Daoy (cell line): ENCODE results near the gene D2HGDH. TPM values are rescaled to one million over a fixed set of nuclear protein-coding genes. Genes with fewer than 3 reads are reported as not detected.
"Not testable (repeated sequence)": the region's sequence is repeated elsewhere in the genome, so short reads cannot be mapped to it uniquely, and the experiment has no call there.

Experiments used
- DNase-seq: peaks from one replicate; pipeline ENCODE4 v3.0.0-alpha.2; 2015; ENCODE audit warnings: low read depth
- total RNA-seq: library from RNA; depleted of rRNA; stranded (reverse); fragments of >200 nt; shearing (Covaris generic); gene quantifications from 2 replicates; pipeline ENCODE4 v1.2.3, GENCODE V29; 2014

D2HGDH gene
- total RNA-seq, 1 experiment from 2014 or later: 3.2 TPM

- DNase-seq: no peak
Measured at GRCh38 chr2:241748468-241749256, 14.2 kb downstream of the D2HGDH start.

GRCh38 chr2:241750076-241750840 is 15.8 kb downstream of the D2HGDH start:
- DNase-seq: no peak

- no peak for DNase-seq
Measured at GRCh38 chr2:241751152-241751551, 16.7 kb downstream of the D2HGDH start.

DNA sequence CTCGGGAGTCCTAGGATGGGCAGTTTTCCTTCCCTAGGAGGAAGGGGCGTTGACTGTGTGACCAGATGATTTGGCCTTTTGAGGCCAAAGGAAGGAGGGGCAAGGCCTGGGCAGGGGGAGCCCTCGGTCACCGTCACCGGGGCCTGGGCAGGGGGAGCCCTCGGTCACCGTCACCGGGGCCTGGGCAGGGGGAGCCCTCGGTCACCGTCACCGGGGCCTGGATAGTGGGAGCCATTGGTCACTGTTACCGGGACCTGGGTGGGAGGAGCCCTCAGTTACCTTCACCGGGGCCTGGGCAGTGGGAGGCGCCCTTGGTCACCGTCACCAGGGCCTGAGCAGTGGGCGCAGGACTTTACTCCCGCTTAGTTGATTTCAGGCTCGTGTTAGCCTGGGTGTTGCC is 17.3 kb downstream of the D2HGDH start:
- no peak for DNase-seq

DNA sequence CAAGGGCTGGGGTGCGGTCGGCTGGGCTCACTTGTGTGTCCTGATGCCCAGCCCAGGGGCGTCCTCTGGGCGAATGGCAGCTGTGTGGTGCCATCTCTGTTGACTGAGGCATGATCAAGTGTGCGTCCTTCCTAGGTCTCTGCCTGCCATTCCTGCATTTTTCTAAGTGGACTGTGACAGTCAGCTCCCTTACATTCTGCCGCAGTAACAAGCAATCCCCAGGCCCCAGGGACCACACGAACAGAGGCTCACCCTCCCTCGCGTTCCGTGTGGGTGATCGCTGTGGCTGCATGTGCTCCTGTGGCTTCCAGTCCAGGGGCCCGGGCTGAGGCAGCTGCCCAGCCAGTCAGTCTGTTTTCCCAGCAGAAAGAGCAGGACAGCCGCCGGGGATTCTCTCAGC is 17.8 kb downstream of the D2HGDH start:
- DNase-seq: no peak

GRCh38 chr2:241752689-241753276 is 18.4 kb downstream of the D2HGDH start:
- DNase-seq: no peak

GRCh38 chr2:241753493-241753892 is 19.1 kb downstream of the D2HGDH start:
- no peak for DNase-seq

DNA sequence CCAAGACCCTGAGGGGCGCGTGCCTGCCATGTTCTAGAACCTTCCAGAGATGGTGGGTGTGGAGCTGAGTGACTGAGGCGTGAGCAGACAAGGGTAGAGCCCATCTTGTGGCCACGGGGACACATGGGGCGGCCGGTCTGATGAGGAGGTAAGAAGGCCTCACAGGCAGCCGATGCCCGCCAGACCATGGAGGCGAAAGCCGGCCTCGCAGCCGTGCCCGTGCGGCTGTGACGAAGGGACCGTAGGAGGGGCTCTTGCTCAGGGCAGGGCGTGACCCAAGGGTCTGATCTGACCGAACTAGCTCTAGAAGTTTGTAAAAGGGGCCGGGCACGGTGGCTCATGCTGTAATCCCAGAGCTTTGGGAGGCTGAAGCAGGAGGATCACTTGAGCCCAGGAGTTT is 19.6 kb downstream of the D2HGDH start:
- no peak for DNase-seq

- DNase-seq: no peak
Measured at GRCh38 chr2:241755166-241755565, 20.7 kb downstream of the D2HGDH start.

DNA sequence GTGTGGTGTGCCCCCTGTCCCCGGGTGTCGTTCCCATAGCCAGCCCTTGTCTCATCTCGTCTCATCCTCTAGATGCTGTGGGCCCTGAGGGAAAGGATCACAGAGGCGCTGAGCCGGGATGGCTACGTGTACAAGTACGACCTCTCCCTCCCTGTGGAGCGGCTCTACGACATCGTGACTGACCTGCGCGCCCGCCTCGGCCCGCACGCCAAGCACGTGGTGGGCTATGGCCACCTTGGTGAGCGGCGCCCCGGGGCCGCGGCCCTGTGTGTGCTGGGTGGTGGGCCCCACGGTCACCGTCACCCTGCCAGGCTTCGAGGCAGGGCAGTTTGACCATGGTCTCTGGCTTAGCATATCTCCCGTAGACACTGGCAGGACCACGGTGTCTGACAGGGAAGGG is 21.3 kb downstream of the D2HGDH start:
- DNase-seq: no peak

DNA sequence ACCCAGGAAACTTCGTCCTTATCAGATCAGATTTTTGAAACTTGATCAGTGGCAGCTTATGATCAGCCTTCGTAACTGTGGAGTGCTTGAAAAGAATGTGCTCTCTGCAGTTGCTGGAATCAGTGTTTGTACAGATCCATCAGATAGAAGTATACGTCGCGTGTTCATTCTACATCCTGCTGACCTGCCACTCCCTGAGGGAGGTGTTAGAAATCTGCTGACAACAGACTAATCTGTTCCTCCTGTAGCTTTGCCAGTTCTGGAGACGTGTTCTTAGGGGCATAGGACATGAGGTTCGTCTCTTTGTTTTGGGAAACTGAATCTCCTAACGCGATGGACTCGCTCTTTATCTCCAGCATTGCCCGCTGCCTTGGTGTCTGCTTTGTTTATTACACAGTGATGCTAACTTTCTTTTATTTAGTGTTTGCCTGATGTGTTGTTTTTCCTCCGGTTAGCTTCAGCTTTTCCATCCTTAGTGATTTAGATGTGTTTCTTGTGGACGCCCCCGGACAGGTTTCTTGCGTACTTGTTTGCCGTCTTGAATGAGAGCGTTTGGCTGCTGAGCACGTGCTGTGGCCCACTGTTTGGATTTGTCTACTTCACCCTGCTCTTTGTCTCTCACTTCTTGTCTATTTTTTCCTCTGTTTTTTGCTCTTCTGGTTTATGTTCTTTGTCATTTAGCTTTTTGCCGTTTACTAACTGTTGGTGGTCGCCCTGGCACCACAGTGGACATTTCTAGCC is 24.8 kb downstream of the D2HGDH start:
- no peak for DNase-seq

- not testable (repeated sequence) for DNase-seq
Measured at GRCh38 chr2:241759893-241760292, 25.5 kb downstream of the D2HGDH start.

GRCh38 chr2:241760301-241760771 is 25.9 kb downstream of the D2HGDH start:
- DNase-seq: no peak

DNA sequence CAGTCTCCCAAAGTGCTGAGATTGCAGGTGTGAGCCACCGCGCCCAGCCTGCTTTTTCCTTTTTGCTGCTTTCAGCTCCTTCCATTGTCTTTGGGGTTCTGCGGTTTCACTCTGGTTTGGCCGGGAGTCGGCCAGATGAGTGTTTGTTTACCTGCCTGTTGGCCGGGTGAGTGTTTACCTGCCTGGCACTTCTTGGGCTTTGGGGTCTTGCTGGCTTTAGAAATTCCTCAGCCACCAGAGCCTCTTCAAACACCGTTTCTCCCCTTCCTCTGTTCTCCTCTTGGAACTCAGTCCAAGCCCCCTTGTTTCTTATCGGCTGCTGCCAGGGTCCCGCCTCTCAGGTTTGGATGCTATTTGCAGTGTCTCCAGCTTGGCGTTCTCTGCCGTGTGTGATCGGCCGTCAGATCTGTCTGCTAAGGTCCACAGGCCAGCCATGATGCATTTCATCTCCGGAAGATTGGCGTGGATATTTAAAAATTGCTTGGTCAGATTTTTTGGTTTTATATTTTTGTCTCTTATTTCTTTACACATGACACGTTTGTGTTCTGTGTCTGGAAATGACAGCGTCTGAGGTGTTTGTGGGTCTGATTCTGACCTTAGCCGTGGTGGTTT is 28.0 kb downstream of the D2HGDH start:
- DNase-seq: no peak

DNA sequence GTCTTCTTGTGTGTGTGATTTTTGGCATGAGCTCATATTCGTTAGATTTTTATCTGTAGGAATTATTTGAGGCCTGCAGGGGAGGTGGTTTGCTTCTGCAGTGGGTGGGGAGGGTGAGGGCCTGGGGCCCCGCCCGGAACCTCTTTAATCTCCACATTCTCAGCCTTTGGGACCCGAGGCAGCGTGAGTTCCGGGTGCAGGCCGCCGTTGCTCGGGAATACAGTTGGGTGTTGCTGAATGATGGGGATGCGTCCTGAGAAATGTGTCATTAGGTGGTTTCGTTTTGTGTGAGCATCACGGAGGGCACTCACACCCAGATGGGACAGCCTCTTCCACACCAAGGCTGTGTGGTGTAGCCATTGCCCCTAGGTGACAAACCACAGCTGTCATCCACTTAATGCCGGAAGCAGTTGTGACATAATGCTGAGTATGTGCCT is 28.5 kb downstream of the D2HGDH start:
- no peak for DNase-seq

- no peak for DNase-seq
Measured at GRCh38 chr2:241763551-241764274, 29.3 kb downstream of the D2HGDH start.

DNA sequence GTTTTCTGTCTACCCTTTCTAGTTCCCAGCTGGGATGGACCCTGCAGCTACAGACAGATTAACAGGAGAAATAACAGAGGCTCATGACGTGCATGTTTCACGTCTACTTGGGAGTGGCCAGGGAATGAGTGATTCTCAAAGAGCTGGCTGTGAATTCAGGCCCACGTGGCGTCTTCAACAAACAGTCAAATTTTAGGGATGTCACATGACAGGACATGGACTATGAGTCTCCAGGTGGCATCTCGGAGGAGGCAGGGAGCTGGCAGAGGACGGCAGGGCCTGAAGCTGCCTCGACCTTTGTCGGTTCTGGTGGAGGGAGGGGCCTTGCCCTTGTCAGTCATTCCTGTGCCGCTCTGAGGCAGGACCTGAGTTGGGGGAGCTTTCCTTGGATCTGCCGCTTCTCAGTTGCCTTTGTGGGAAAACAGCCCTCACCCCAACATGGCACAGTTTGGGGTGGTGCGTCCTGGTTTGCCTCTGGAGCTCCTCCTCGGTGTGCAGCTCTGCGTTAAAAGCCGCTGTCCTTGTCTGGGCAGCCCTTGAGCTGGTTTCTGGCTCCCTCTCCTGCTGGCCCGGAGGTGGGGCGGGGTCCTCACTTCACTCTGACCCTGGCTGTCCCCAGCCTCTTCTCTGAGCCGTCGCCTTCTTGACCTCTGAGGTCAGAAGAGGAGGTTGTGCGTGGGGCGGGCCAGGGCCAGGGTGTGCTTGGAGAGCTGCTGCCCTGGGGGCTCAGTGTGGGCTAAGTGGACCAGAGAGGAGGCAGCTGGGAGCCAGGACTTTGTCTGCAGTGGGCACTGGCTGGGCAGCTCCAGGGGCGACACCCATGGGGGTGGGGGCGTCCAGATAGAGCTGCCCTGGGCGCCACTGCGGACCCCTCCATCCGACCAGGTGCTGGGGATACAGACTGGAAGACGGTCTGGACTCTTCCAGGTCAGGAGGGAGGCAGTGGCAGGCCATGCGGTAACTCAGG is 30.1 kb downstream of the D2HGDH start:
- DNase-seq: no peak

DNA sequence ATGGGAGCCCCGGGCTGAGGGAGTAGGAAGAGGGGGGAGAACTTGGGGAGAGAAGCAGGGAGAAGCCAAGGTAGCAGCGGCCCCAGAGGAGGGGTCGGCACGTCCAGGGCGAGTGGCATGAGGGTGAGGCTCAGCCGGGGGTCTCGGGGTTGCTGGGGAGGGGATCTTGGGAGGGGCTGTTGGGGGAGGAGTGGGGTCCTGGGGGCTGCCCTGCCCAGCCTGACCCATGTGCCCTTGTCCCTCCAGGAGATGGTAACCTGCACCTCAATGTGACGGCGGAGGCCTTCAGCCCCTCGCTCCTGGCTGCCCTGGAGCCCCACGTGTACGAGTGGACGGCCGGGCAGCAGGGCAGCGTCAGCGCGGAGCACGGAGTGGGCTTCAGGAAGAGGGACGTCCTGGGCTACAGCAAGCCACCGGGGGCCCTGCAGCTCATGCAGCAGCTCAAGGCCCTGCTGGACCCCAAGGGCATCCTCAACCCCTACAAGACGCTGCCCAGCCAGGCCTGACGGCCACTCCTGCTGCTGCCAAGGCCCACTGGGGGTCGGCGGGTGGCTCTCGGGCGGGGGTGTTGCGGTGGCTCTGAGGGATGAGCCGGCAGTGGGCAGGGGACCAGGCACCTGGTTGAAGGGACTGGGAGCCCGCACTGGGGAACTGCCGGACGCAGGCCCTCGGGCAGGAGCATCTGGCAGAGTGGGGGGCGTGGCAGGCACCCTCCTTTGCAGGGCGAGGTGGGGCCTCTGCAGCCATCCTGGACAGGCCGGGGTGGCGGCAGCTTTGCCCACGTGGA is 33.2 kb downstream of the D2HGDH start:
- DNase-seq: no peak

GRCh38 chr2:241768251-241768711 is 33.9 kb downstream of the D2HGDH start:
- no peak for DNase-seq
